GM21619 (cell line): ENCODE measurements around the gene XKR8.

ENCODE experiments used
- ATAC-seq: cut with Tn5 transposase; IDR thresholded peaks from one replicate; pipeline ENCODE4 v1.9.1; 2021; ENCODE audit not compliant: unreplicated experiment

XKR8 gene

DNA sequence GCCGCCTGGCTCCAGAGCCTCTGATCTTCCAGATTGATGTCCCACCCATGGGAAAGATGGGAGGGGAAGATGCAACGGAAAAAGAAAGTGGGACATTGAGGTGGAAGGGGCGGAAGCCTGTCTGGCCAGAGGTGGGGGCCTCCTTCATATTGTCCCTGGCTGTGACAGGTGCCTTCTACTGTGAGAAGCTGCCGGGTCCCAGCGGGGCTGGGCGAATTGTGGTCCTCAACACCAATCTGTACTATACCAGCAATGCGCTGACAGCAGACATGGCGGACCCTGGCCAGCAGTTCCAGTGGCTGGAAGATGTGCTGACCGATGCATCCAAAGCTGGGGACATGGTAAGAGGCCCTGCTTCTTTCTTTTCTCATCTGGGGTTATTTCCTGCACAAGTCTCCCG, 5.6 kb upstream of the XKR8 start:
- ATAC-seq = no peak

DNA sequence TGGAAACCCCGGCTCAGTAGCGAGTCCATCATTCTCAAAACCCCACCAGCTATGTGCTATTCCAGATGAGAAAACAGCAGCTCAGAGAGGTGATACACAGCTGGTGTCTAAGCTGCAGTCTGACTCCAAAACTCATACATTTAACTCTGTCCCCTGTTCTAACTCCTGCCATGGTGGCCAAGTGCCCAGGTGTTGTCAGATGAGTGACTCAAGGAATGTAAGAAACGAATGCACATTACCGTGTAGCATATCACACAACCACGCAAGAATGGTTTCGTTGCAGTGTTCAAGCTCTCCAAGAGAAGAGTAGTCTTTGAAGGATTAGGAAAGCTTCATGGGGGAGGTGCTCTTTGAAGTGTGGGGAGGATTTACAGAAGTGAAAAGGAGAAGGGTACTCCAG, 4.7 kb upstream of the XKR8 start:
- no peak for ATAC-seq

DNA sequence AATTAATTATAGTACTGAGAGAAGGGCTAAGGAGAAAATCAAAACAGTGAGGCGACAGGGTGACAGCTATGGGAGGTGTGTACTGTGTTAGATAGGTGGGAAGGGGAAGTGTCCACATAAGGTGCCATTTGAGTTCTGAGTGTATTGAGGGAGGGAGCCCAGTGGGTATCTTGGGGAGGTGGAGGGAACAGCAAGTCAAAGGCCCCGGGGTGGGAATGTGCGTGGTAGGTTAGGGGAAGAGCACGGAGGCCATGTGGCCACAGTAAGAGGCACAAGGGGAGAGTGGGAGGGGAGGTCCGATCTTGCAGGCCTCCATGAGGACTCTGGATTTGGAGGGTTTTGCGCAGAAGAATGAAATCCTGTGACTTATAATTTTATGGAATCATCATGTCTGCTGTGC, 3.0 kb upstream of the XKR8 start:
- ATAC-seq = no peak

DNA sequence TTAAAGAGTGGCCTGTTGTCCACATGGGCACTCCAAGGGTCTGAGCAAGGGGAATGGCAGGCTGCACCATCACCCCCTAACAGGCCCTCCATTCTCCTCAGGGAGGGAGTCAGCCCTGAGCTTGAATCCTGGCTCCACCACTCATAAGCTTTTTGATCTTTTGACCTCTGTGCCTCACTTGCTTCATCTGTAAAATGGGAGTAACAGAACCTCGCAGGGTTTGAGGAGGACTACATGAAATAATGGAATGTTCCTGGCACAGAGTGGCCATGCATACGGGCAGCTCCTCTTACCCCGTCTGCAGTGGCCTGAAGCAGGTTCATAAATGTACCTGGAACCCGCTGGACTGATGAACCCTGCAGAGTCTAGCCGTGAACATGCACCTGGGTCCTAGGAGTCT, 2.1 kb upstream of the XKR8 start:
- no peak for ATAC-seq

DNA sequence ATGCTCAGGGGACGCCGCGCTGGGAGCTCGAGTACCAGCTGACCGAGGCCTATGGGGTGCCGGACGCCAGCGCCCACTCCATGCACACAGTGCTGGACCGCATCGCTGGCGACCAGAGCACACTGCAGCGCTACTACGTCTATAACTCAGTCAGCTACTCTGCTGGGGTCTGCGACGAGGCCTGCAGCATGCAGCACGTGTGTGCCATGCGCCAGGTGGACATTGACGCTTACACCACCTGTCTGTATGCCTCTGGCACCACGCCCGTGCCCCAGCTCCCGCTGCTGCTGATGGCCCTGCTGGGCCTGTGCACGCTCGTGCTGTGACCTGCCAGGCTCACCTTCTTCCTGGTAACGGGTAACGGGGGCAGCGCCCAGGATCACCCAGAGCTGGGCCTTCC, 1.3 kb upstream of the XKR8 start:
- no peak for ATAC-seq

DNA sequence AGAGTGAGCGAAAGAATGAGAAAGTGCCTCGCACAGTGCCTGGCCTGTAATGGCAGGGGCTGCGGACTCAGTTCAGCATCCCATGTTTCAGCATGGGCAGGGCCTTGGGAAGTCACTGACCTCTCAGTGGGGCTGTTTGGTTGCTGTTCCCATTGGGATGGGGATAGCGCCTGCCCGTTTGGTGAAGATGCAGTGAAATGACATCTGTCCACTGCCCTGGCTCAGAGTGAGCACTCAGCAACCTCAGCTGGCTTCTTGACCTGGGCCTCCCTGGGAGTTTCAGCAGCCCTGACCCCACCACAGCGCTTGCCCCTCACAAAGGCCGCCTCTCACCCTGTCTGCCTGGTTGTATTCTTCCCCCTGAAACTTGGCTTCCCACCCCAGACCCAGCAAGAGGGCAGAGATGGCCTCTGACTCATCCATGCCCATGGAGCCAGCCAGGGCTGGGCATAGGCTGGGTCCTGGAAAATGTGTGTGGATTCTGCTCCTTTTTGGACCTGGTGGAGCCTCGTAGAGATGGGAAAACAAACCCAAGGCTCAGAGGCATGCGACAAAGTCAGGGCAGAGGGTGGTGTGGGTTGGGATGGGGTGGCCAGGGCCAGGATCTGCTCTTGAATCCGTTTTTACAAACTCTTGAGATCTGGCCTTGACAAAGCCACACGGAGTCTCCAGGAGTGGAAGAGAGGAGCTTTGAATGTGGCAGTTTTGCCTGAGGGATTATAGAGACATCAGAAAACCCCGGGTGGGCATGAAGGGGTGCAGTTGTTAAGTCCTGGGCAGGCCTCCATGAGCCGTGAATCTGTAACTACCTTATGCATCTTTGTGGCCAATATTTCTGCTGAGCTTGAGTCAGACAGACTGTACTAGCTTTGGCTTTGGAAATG, 1.2 kb downstream of the XKR8 start:
- no peak for ATAC-seq

DNA sequence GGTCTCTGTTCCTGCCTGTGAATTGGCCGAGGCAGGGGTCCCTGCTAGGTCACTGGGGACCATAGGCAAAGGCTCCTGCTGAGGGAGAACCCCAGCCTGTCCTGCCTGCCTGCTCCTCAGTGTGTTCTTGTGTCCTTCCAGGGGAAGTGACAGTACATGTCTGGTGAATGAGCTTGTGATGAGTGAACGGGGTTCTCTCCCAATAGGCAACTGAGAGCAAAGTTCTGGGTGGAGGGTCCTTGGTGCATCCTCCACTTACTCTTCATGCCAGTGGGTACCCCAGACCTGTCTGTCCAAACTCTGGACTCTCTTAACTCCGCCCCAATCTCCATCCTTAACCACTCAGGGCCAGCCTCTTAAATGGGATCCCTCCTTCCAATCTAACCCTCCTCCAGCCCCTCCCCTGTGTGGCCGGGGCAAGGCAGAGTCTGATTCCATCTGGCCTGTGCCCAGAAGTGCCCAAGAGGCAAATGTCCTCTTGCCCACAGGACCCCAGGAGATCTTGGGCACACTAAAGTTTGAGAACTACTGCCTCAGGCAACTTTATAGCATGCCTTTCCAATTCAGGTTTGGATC, 2.0 kb downstream of the XKR8 start:
- no peak for ATAC-seq

DNA sequence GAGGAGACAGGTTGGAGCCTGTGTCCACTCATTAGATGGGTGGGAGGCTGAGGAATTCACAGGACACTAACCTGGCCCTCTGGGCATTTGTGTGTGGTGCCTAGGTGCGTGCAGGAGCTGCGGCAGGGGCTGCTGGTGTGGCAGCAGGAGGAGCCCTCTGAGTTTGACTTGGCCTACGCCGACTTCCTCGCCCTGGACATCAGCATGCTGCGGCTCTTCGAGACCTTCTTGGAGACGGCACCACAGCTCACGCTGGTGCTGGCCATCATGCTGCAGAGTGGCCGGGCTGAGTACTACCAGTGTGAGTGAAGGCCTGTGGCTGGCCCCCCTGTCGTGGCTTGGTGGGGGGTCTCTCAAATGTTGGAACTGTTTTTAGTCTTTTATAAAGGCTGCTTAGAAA, 3.6 kb downstream of the XKR8 start:
- ATAC-seq = no peak

DNA sequence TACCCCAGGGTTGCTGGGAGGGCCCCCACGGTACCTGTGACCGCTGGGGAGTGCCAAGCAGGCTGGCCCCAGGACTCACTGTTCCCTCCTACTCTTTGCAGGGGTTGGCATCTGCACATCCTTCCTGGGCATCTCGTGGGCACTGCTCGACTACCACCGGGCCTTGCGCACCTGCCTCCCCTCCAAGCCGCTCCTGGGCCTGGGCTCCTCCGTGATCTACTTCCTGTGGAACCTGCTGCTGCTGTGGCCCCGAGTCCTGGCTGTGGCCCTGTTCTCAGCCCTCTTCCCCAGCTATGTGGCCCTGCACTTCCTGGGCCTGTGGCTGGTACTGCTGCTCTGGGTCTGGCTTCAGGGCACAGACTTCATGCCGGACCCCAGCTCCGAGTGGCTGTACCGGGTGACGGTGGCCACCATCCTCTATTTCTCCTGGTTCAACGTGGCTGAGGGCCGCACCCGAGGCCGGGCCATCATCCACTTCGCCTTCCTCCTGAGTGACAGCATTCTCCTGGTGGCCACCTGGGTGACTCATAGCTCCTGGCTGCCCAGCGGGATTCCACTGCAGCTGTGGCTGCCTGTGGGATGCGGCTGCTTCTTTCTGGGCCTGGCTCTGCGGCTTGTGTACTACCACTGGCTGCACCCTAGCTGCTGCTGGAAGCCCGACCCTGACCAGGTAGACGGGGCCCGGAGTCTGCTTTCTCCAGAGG, 6.8 kb downstream of the XKR8 start:
- ATAC-seq = no peak

DNA sequence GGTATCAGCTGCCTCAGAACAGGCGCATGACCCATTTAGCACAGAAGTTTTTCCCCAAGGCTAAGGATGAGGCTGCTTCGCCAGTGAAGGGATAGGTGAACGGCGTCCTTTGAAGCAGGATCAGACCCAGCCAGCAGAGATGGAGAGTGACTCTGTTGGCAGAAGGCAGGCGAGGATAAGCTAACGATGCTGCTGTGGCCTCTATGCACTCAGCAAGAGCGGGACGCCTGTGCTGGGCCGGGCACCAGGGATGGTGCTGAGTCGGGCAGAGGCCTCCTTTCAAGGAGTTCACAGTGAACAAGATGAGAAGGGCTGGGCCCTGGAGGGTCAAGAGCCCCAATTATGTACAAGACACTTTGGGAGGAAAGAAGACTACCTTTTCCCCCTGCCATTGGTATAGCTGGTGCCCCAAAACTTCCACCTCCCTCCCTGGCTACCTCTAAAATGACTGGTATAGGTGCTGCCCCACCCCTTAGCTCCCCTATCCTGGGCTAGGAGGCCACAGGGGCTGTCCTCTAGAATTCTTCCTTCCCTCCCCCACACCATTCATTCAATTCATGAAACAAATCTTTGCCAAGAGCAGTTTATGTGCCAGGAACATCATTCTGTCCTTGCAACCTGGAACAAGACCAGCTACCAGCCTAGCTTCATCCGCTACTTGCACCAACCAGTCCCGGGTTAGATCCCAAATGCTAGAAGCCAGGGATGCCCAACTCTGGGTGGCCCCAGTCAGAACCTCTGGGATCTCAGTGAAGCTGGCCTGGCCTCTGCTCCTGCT, 7.5 kb downstream of the XKR8 start:
- no peak for ATAC-seq

DNA sequence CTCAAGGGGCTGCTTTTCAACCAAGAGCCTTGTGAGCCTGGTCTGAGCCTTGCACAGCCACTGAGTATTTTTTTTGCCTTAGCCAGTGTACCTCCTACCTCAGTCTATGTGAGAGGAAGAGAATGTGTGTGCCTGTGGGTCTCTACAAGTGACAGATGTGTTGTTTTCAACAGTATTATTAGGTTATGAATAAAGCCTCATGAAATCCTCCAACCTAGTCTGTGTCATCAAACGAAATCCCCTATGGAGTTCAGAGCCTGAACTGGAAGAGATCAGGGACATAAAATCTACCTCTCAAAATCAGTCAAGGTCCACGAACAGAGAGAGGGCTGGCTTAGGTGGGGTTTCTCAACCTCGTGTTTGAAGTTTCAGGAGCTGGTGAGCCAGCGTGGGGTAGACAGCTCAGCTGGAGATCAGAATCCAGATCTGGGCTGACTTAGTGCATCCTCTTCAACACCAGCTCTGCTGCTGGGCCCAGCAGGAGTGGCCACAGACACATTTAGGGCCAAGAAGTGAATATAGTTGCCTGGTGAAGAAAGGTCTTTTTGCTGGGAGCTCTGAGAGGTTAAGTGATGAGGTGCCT, 8.2 kb downstream of the XKR8 start:
- no peak for ATAC-seq

DNA sequence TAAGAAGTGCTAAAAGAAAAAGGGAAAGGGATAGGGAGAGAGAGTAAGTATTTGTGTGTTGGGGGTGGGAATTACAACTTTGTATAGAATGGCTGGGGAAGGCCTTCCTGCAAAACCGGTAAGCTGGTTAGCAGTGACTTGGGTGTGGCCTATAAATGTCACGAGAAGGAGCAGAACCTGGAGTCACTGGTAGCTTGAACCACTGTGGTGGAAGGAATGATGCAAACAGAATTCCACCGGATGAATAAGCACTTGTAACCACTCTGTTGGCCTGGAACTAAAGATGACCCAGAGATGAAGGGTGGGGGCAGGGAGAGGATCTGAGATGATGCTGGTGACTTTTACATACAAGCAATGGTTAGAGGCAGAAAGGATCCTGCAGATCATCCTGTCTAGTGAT, 8.9 kb downstream of the XKR8 start:
- ATAC-seq = no peak

DNA sequence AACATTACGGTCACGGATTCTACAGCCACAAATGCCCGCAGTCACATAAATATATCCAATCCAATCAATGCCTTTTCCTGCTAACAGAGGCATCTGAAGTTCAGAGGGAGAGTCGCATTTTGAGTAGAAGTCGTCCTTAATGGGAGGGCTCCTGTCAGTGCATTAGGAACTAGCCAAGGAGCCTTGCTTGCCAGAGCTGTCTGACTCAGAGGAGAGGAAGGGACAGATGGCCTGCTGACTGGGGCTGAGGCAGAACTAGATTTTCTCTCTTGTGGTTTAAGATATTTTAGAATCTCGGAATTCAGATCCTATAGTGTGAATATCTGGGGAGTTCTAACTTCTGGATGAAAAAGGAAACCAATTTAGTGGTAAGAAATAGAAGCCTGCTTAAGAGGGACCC, 10.6 kb downstream of the XKR8 start:
- ATAC-seq = no peak

DNA sequence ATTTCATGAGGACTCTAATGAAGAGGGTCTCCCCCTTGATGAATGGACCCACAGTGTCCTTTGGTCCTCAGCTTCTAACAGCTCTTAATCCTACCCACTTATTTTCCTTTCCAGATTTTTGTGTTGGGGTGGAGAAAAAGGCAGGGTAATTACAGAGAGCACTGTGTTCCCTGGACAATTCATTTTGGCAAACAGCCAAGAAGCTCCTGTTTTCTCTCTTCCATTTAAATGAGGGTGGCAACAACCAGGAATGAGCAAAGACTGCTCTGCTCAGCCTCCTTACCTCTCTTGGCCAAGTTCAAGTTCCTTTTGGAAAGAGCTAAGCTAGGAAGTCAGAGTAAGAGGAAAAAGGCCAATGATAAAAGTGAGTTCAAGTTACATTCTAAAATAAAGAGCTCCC, 11.9 kb downstream of the XKR8 start:
- no peak for ATAC-seq

DNA sequence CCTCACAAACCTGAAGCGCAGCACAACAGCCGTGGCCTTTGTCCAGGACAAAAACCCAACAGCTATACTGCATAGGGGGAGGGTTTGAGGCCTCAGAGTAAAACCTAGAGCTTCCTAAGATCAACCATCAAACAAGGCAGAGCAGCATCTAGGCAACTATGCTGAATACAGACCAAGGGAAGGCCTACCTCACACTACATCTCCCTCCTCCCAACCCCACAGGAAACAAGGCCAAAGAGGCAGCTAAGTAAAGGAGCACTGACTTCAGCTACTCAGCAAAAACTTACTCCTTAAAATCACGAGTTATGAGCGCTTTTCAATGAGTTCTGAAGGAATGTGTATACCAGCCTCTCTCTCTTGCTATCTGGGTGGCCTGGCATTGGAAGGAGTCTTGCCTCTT, 12.4 kb downstream of the XKR8 start:
- no peak for ATAC-seq

DNA sequence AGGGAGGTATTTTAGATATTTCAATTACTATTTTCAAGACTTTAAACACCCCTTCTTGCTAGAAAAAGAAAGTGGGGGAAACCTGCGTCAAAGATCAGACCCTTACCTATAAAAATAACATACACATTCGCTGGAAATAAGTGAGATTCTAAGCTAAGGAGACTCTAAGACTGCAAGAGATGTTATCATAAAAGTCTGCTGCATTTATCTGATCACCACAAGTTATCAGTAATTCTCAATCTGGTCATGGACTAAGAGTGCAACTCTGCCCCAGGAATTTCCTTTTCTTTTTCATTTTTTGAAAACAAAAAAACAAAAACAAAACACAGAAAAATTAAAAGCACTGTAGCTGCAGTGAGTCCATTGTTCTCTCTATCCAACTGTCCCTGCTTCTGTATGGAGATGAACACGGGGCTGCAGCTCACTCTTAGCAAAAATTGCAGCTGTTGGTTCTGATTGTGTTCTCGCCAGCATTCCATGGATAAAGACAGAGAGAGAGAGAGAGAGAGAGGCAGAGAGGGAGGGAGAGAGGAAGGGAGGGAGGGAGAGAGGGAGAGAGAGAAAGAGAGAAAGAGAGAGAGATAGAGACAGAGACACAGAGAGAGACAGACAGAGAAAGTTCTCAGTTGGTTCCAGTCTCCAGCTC, 14.1 kb downstream of the XKR8 start:
- ATAC-seq = no peak

DNA sequence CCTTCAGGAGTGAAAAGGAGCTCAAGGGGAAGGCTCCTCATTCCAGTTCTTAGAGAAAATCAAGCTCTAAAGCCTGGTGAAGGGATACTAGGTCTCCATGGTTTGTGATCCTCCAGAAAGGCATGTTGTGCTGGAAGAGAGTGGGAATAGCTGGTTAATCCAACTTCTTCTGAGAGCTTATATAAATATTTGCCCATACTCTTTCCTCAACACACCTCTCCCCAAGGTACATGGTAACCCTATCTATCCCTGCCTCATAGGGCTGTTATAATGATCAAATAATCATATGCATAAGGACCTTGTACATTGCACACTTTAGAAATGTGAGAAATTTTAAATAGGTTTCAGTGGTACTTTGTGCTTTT, 14.6 kb downstream of the XKR8 start:
- ATAC-seq = no peak

DNA sequence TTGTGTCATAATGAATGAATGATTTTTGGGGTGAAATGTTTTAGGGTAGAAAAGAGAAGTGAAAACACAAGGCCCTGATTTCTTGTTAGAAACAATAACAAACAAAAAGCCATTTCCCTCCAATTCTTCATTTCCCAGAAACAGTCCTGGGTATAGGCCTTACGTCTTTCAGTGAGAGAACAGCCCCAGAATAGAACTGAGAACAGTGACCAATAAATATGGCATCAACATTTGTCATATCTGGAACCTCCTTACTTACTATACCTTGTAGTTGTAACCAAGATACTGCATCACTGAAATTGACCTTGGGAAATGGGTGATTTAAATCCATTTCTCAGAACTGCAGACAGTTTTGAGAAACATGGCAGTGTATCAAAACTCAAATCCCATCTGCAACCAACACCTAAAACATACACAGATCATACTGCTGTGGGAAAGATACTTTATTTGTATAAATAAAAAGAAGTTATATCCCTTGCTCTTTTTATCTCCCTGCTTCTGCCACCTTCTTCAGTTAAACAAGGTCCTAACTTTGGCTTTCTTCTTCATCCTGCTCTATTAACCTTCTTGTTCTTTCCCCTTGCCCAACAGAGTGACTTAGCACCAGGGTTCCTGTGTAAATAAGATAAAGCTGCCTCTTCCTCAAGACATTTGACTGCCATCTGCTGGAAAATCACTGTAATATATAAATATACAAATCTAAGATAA, 19.5 kb downstream of the XKR8 start:
- ATAC-seq = no peak

DNA sequence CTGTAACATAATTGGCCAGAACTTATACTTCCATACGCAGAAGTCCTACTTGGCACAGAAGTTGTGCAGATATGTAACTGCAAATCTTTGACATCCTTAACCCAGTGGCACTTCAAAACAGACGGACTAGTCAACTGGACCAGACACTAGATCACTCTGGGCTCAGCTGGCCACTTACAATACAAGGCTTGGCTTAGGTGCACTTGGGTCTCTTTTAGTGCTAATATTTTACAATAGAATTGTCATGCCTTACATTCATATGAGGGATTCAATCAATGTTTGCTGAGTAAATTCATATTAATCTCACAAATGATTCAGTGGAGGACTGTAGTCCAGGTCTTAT, 20.1 kb downstream of the XKR8 start:
- no peak for ATAC-seq

DNA sequence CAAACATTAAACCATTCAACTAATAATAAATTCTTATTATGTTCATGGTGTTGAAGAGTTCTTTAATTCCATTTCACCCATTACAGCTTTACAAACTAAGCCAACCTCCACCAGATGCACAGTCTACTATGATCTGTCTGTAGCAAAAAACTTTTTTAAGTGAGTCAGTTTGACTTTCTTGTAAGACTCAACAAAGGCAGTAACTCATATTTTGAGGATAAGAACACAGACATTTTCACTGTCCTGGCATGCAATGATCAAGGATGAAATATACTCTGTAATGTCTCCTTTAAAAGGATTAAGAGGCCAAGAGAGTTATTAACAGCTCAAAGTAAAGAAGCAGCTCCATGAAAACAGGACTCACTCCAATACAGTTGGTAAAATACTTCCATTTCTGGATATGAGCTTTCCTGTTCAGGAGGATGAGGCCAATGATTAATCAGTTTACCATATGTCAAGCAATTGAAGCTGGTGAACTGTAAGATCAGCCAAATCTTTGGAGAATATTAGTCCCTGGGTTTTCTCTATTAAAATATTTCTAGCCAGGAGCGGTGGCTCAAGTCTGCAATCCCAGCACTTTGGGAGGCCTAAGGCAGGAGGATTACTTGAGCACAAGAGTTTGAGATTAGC, 20.6 kb downstream of the XKR8 start:
- ATAC-seq = no peak
